Suprapubic skin (tissue), 3 donors: ENCODE measurements around the gene SCN7A.

Source experiments
- CTCF ChIP-seq, 2 donors: fragments of 200-600 bp in 1 of 2; fragments of 450-650 bp in 1 of 2; sonication (generic) in 1 of 2; IDR thresholded peaks; one replicate each; pipeline ENCODE4 v1.5.1; 2016 to 2019; ENCODE audit warnings: antibody characterized with exemption in 2 of 2, mild to moderate bottlenecking in 1 of 2, moderate library complexity in 1 of 2
- EP300 ChIP-seq: sonication (generic); formaldehyde crosslinking; IDR thresholded peaks from one replicate; pipeline ENCODE4 v1.6.1; 2017; ENCODE audit warnings: antibody characterized with exemption
- POLR2A ChIP-seq, 2 donors: fragments of 450-650 bp; IDR thresholded peaks; one replicate each; pipeline ENCODE4 v1.6.1; 2017; ENCODE audit warnings: antibody characterized with exemption in 2 of 2, mild to moderate bottlenecking in 2 of 2, moderate library complexity in 2 of 2

GRCh38 chr2:166419616-166419934 lies 74.5 kb downstream of the SCN7A start:
- TF ChIP-seq POLR2A (IDR thresholded peaks at IDR 0.05) (no peak), CTCF (IDR thresholded peaks at IDR 0.05) (no peak), EP300 (no peak)
